K562 (cell line): Measurements from ENCODE around the gene PARP1. TPM values are rescaled to one million over a fixed set of nuclear protein-coding genes. Genes with fewer than 3 reads are reported as not detected.
A peak's percentile ranks its signal among the peaks of the same experiment; 100 is the strongest.

ENCODE experiments used
- ATAC-seq: fragments of 200-7000 bp; cut with Tn5 transposase; 3 replicates; pipeline ENCODE4 v1.9.1; 2020; ENCODE audit warnings: moderate library complexity
- BruUV-seq: library from RNA; stranded (reverse); fragments of 400-500 nt; replicated peaks from 2 replicates; lab custom pipeline; 2021; lab: Mats Ljungman, UMichigan
- CTCF ChIA-PET: fragments of 300-600 bp; formaldehyde crosslinking; extraction: SDS; loops from one replicate; lab custom pipeline; 2021; ENCODE audit warnings: low intra/inter-chr PET ratio; lab: Yijun Ruan, JAX
- POLR2A ChIA-PET: fragments of 300-600, 350-650 bp; sonication (Branson Sonifier 250); formaldehyde crosslinking; extraction: SDS; loops from one replicate; lab custom pipeline; 2021; ENCODE audit warnings: antibody characterized with exemption, inconsistent platforms; lab: Yijun Ruan, JAX
- DNase-seq, 4 experiments: peaks; one replicate each; pipeline versions ENCODE4 v3.0.0 to v3.0.0-alpha.2; 2011 to 2018; ENCODE audit warnings: low spot score in 3 of 4, mixed read lengths in 3 of 4; ENCODE audit errors: extremely low read depth in 1 of 4
- FAIRE-seq: peaks from 2 replicates; lab custom pipeline; 2011; peaks lifted over from hg19 to GRCh38; lab: Jason Lieb, UNC
- H2AFZ ChIP-seq: 2 replicates; pipeline ENCODE4 v1.6.0; 2011; ENCODE audit warnings: low read depth, low read length, control low read depth, inconsistent platforms
- H3K27ac ChIP-seq: fragments of 200-600 bp; 3 replicates; pipeline ENCODE4 v1.8.0; 2011; ENCODE audit warnings: low read depth, mild to moderate bottlenecking, control low read depth, inconsistent platforms, low read length, moderate library complexity, mixed read lengths; ENCODE audit errors: extremely low read depth
- H3K27me3 ChIP-seq, 2 experiments: fragments of 300-600 bp in 1 of 2; 2 replicates in 1 of 2; 3 replicates in 1 of 2; pipeline versions ENCODE4 v1.6.0 to v1.8.0; 2011; ENCODE audit warnings: inconsistent platforms in 2 of 2, low read length in 2 of 2, mild to moderate bottlenecking in 1 of 2, mixed read lengths in 1 of 2, moderate library complexity in 1 of 2; ENCODE audit not compliant: control insufficient read depth in 2 of 2, insufficient read depth in 2 of 2
- H3K36me3 ChIP-seq: fragments of 300-600 bp; 3 replicates; pipeline ENCODE4 v1.8.0; 2011; ENCODE audit warnings: mild to moderate bottlenecking, low read length, inconsistent platforms; ENCODE audit not compliant: control insufficient read depth, insufficient read depth
- H3K4me1 ChIP-seq, 2 experiments: fragments of 200-600 bp in 1 of 2; replicated peaks in 1 of 2; 2 replicates in 1 of 2; 3 replicates in 1 of 2; pipeline versions ENCODE4 v1.5.1 to v1.8.0; 2011; ENCODE audit warnings: inconsistent platforms in 2 of 2, low read length in 2 of 2, mild to moderate bottlenecking in 1 of 2, mixed read lengths in 1 of 2, moderate library complexity in 1 of 2; ENCODE audit not compliant: control insufficient read depth in 2 of 2, insufficient read depth in 2 of 2
- H3K4me2 ChIP-seq: 2 replicates; pipeline ENCODE4 v1.6.1; 2011; ENCODE audit warnings: low read length, control low read depth, inconsistent platforms, mixed read lengths; ENCODE audit not compliant: insufficient read depth
- H3K4me3 ChIP-seq: fragments of 200-600 bp; sonication (generic), shearing (Covaris generic); 2 replicates; pipeline ENCODE4 v1.5.1; 2016; ENCODE audit warnings: control low read depth, inconsistent platforms
- H3K79me2 ChIP-seq: fragments of 200-600 bp; 3 replicates; pipeline ENCODE4 v1.8.0; 2011; ENCODE audit warnings: low read length, inconsistent platforms; ENCODE audit not compliant: control insufficient read depth, insufficient read depth
- H3K9ac ChIP-seq, 2 experiments: 2 replicates each; pipeline versions ENCODE4 v1.6.0 to v1.6.1; 2011; ENCODE audit warnings: low read depth in 2 of 2, low read length in 2 of 2, control low read depth in 1 of 2, inconsistent platforms in 1 of 2, mild to moderate bottlenecking in 1 of 2, mixed read lengths in 1 of 2; ENCODE audit not compliant: insufficient read depth in 1 of 2
- H3K9me1 ChIP-seq: one replicate; pipeline ENCODE4 v1.6.0; 2011; ENCODE audit warnings: inconsistent platforms, mild to moderate bottlenecking, low read length, moderate library complexity; ENCODE audit not compliant: control insufficient read depth, insufficient read depth
- H3K9me3 ChIP-seq: replicated peaks from 2 replicates; pipeline ENCODE4 v1.5.1; 2011; ENCODE audit warnings: low read depth, low read length, inconsistent platforms; ENCODE audit not compliant: control insufficient read depth, insufficient read depth
- H4K20me1 ChIP-seq: replicated peaks from 2 replicates; pipeline ENCODE4 v1.6.1; 2011; ENCODE audit warnings: low read length, inconsistent platforms, mixed read lengths; ENCODE audit not compliant: control insufficient read depth, insufficient read depth
- ARID2 ChIP-seq: fragments of 450-650 bp; IDR thresholded peaks from 2 replicates; pipeline ENCODE4 v1.6.1; 2017; ENCODE audit warnings: antibody characterized with exemption, mild to moderate bottlenecking
- C11orf30 ChIP-seq: fragments of 450-650 bp; IDR thresholded peaks from 2 replicates; pipeline ENCODE4 v1.6.1; 2016; ENCODE audit warnings: low read depth, mild to moderate bottlenecking
- MYBL2 ChIP-seq, 2 experiments: fragments of 450-650 bp in 1 of 2; sonication (generic) in 1 of 2; formaldehyde crosslinking in 1 of 2; IDR thresholded peaks; 2 replicates each; pipeline versions ENCODE4 v1.6.1 to v1.8.1; 2017 to 2022; ENCODE audit warnings: borderline replicate concordance in 1 of 2, inconsistent platforms in 1 of 2, low read depth in 1 of 2, mild to moderate bottlenecking in 1 of 2, missing genetic modification reagents in 1 of 2, moderate library complexity in 1 of 2
- RAD21 ChIP-seq, 2 experiments: fragments of 250-450 bp in 1 of 2; fragments of 450-650 bp in 1 of 2; sonication (Bioruptor Pico) in 1 of 2; formaldehyde crosslinking in 1 of 2; IDR thresholded peaks in 1 of 2; conservative IDR thresholded peaks in 1 of 2; 2 replicates each; pipeline versions ENCODE4 v1.4.0 to v1.8.0; 2020 to 2022; ENCODE audit warnings: mild to moderate bottlenecking in 2 of 2, moderate library complexity in 1 of 2
- RNF2 ChIP-seq: sonication (generic); IDR thresholded peaks from 2 replicates; pipeline ENCODE4 v1.6.1; 2016
- SMAD3 ChIP-seq: fragments of 450-650 bp; formaldehyde crosslinking; conservative IDR thresholded peaks from 2 replicates; pipeline ENCODE4 v1.4.0; 2020; ENCODE audit warnings: mild to moderate bottlenecking
- TEAD4 ChIP-seq, 2 experiments: sonication (generic) in 1 of 2; formaldehyde crosslinking in 1 of 2; IDR thresholded peaks; 2 replicates each; pipeline versions ENCODE4 v1.6.1 to v1.8.0; 2012 to 2022; ENCODE audit warnings: borderline replicate concordance in 1 of 2, inconsistent platforms in 1 of 2, low read length in 1 of 2, mild to moderate bottlenecking in 1 of 2, missing genetic modification reagents in 1 of 2
- XRCC5 ChIP-seq: fragments of 200-400 bp; formaldehyde crosslinking; IDR thresholded peaks from 2 replicates; pipeline ENCODE4 v1.6.1; 2017; ENCODE audit warnings: low read depth, mild to moderate bottlenecking, low read length
- ZNF239 ChIP-seq: fragments of 250-450 bp; sonication (Bioruptor Pico); IDR thresholded peaks from 2 replicates; pipeline ENCODE4 v1.4.0; 2020; ENCODE audit warnings: mild to moderate bottlenecking
- WGBS: fragments of 100-300 bp; shearing (Covaris generic); methylation state at CpG from one replicate; pipeline ENCODE4 v1.1.6; 2016; ENCODE audit warnings: low coverage, mixed read lengths; ENCODE audit not compliant: insufficient coverage; ENCODE audit errors: missing lambda C conversion rate; 5-methylcytosine and 5-hydroxymethylcytosine counted together
- in situ Hi-C: fragments of 300-500 bp; cut with MboI; formaldehyde crosslinking; loops from 4 replicates; pipeline ENCODE4 v1.15.0; 2018; ENCODE audit warnings: inconsistent platforms, mixed read lengths
- intact Hi-C: fragments of 100-400 bp; cut with micrococcal nuclease; formaldehyde crosslinking; loops from 2 replicates; pipeline ENCODE4 v1.14.2; 2022
- polyA plus RNA-seq, 8 experiments: library from polyadenylated mRNA; depleted of rRNA in 4 of 8; stranded (reverse) in 5 of 8; unstranded in 3 of 8; fragments of >200 nt; fragmentation: Nextera tagmentation in 2 of 8; fragmentation: Illumina TruSeq in 1 of 8; extraction: Ambion mirVana in 2 of 8; extraction: Trizol in 1 of 8; gene quantifications; 2 replicates each; pipeline versions ENCODE4 v1.2.1 to v1.2.3, GENCODE V29; 2011 to 2014; ENCODE audit warnings: inconsistent platforms in 1 of 8, missing spikeins in 1 of 8
- total RNA-seq, 7 experiments: library from RNA; depleted of rRNA in 6 of 7; stranded (reverse); fragments of >200 nt in 6 of 7; fragmentation: Illumina TruSeq in 2 of 7; extraction: Trizol in 2 of 7; gene quantifications; 2 replicates each; pipeline versions ENCODE4 v1.2.1 to v1.2.3, GENCODE V29; 2011 to 2021; ENCODE audit warnings: low replicate concordance in 1 of 7
- TF ChIP-seq, protein P1 (sequence below): IDR thresholded peaks from 2 replicates; pipeline ENCODE4 v1.6.1; 2016; ENCODE audit warnings: missing genetic modification characterization, missing compliant biosample characterization

The PARP1 gene
- total and polyA plus RNA-seq, 9 of the 15 experiments (the other 6 are each of a cell fraction or from before 2014, with no cell fraction given) = 121 to 306 (median 250) TPM

- TF ChIP-seq TEAD4 (IDR thresholded peaks at IDR 0.05; ENCODE audit: low read length) (no peak), TEAD4 (CRISPR knock-in tag; IDR thresholded peaks at IDR 0.05; ENCODE audit: borderline replicate concordance) (0 out of 2 replicates have a peak, but pooled peaks have one; percentile 19), SMAD3 (no peak)
Observed at GRCh38 chr1:226357416-226357815, 50.5 kb downstream of the PARP1 start (continued).

DNA sequence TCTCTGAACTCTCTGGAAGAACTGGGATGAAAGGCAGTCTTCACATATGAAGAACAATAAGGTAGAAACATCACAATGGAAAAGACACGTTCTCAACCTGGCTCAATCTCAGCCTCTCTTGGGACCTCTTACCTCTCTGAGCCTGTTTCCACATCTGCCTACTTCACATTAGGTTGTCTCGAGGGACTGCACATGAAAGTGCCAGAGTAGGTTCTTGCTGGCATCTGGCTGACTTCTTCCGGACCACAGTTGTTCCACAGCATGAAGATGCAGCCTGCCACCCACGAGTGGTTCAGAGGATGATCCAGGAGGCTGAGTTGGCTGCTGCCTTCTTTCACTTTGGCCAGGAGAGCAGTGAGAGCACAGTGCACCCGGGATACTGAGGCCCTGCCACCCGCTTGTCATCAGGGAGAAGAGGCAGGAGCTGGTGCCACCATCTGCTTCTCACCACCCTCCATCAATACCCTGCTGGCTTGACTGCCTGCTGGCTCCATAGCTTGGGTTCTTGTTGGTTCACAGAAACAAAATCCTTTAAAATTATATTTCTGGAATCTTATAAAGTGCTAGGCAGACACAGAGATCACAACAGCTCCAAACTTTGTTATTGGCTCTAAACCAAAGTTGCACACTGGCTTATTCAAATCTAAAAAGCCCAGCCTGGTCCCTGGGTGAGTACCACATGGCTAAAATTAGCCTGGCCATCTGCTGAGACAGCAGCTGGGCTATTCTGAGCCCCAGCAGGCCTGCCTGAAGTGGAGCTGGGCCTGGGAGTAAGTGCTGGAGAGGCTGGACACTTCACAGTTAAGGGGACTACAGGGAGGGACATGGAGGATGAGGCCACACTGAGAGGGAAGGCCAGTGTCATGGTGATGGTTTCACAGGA lies 52.0 kb downstream of the PARP1 start:
- H3K79me2 ChIP-seq = no peaks in the 10 kb centered on the region
- no peak overlapping the region for H3K4me3 ChIP-seq
- no peak overlapping the region for H3K4me2 ChIP-seq
- no TSS peak for BruUV-seq
- H3K9me1 ChIP-seq = no peaks in the 10 kb centered on the region
- intact Hi-C loops = no loop called here
- no peak overlapping the region for H2AFZ ChIP-seq
- H3K27ac ChIP-seq = no peak overlapping the region
- no peak for FAIRE-seq
- POLR2A ChIA-PET = interaction anchor here (1.0 to 1.5 kb wide), 3 partner anchors 9 to 17 kb away, joined by 4 to 7 read pairs (median 5); no protein-coding TSS in a partner anchor
- H3K4me1 ChIP-seq = peaks cover 6 to 7% of the 10 kb centered on the region in 2 experiments; a peak in 3 of 5 replicates
- peak; percentile 16 for ATAC-seq
- peaks cover 37% of the 10 kb centered on the region for H3K36me3 ChIP-seq
- DNase-seq = no peak
- H4K20me1 ChIP-seq = no peaks in the 10 kb centered on the region
- in situ Hi-C loops = no loop called here
- TF ChIP-seq ZNF239 (CRISPR knock-in tag) (no peak), ARID2 (no peak), RAD21 (CRISPR knock-in tag; conservative IDR thresholded peaks at IDR 0.05 in 1 of 2, IDR thresholded peaks at IDR 0.05 in 1 of 2) (no peak), C11orf30 (no peak), XRCC5 (no peak), RNF2 (no peak), MYBL2 (IDR thresholded peaks at IDR 0.05; ENCODE audit: low read depth) (no peak), MYBL2 (CRISPR knock-in tag; IDR thresholded peaks at IDR 0.05; ENCODE audit: borderline replicate concordance) (no peak)
- TF ChIP-seq, protein P1, sequence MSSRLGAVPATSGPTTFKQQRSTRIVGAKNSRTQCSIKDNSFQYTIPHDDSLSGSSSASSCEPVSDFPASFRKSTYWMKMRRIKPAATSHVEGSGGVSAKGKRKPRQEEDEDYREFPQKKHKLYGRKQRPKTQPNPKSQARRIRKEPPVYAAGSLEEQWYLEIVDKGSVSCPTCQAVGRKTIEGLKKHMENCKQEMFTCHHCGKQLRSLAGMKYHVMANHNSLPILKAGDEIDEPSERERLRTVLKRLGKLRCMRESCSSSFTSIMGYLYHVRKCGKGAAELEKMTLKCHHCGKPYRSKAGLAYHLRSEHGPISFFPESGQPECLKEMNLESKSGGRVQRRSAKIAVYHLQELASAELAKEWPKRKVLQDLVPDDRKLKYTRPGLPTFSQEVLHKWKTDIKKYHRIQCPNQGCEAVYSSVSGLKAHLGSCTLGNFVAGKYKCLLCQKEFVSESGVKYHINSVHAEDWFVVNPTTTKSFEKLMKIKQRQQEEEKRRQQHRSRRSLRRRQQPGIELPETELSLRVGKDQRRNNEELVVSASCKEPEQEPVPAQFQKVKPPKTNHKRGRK (tag) = no peak
- peak overlapping the region in 1 of 2 experiments; percentile 33; a peak in 1 of 4 replicates for H3K9ac ChIP-seq
- no peaks in the 10 kb centered on the region for H3K27me3 ChIP-seq
- CTCF ChIA-PET = no interaction called here
- H3K9me3 ChIP-seq = no peaks in the 10 kb centered on the region
- WGBS = 74% methylated on average over 6 of the region's 6 CpGs
